ENCODE results near the gene DBI.
"Not testable (repeated sequence)": the region's sequence is repeated elsewhere in the genome, so short reads cannot be mapped to it uniquely, and the experiment has no call there.

The DBI gene

GRCh38 chr2:119402645-119403560, 36.1 kb downstream of the DBI start:
- in situ Hi-C loops (cut with MboI; ENCODE audit: low pct_unique_long_range_greater_than_20kb, low sequenced_read_pairs, unreplicated experiment): loop anchor here (25.0 kb wide), 1 partner anchor 259 kb away; no protein-coding TSS in a partner anchor
- TF ChIP-seq, protein P1, sequence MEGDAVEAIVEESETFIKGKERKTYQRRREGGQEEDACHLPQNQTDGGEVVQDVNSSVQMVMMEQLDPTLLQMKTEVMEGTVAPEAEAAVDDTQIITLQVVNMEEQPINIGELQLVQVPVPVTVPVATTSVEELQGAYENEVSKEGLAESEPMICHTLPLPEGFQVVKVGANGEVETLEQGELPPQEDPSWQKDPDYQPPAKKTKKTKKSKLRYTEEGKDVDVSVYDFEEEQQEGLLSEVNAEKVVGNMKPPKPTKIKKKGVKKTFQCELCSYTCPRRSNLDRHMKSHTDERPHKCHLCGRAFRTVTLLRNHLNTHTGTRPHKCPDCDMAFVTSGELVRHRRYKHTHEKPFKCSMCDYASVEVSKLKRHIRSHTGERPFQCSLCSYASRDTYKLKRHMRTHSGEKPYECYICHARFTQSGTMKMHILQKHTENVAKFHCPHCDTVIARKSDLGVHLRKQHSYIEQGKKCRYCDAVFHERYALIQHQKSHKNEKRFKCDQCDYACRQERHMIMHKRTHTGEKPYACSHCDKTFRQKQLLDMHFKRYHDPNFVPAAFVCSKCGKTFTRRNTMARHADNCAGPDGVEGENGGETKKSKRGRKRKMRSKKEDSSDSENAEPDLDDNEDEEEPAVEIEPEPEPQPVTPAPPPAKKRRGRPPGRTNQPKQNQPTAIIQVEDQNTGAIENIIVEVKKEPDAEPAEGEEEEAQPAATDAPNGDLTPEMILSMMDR (IDR thresholded peaks at IDR 0.05; ENCODE audit: extremely low read depth, insufficient read depth, missing control alignments): no peak
- DNase-seq (ENCODE audit: low spot score): no peak

DNA sequence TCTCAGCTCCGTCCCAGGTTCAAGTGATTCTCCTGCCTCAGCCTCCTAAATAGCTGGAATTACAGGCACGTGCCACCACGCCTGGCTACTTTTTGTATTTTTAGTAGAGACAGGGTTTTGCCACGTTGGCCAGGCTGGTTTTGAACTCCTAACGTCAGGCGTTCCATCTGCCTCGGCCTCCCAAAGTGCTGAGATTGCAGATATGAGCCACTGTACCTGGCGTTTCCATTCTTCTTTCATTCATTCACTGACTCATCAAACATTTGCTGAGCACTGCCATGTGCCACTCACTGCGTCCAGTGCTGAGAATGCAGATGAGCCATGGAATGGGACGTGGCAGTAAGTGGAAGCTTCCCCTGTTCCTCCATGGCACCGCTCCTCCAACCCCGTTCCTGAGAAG, 36.8 kb downstream of the DBI start:
- in situ Hi-C loops (cut with MboI; ENCODE audit: low pct_unique_long_range_greater_than_20kb, low sequenced_read_pairs, unreplicated experiment): loop anchor here (25.0 kb wide), 1 partner anchor 259 kb away; no protein-coding TSS in a partner anchor
- not testable (repeated sequence) for DNase-seq (ENCODE audit: low spot score)

DNA sequence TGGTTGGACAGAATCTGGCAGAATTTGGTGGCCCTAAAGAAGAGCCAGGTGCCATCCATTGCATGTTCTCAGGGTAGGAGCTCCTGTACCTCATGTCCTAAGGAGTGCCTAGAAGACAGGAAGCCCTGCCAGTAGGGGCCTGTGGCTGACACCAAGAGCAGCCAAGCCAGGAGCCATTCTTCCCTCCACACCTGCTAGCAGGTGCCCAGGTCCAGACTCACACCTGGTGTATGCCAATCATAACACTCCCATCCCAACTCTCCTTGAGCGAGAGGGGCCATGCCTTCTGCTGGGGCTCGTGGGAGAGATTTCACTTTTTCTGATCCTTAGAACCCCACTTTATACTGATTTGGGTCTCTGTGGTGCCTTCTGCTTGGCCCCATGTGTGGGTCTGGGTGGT, 38.4 kb downstream of the DBI start:
- no peak for DNase-seq (ENCODE audit: low spot score)
- TF ChIP-seq, protein P1 (IDR thresholded peaks at IDR 0.05; ENCODE audit: extremely low read depth, insufficient read depth, missing control alignments): no peak
- in situ Hi-C loops (cut with MboI; ENCODE audit: low pct_unique_long_range_greater_than_20kb, low sequenced_read_pairs, unreplicated experiment): loop anchor here (25.0 kb wide), 1 partner anchor 257 kb away; no protein-coding TSS in a partner anchor

GRCh38 chr2:119407430-119408220, 40.8 kb downstream of the DBI start:
- TF ChIP-seq, protein P1 (IDR thresholded peaks at IDR 0.05; ENCODE audit: extremely low read depth, insufficient read depth, missing control alignments): peak; percentile 78
- in situ Hi-C loops (cut with MboI; ENCODE audit: low pct_unique_long_range_greater_than_20kb, low sequenced_read_pairs, unreplicated experiment): loop anchor here (25.0 kb wide), 1 partner anchor 255 kb away; no protein-coding TSS in a partner anchor
- peak; percentile 63 for DNase-seq (ENCODE audit: low spot score)

DNA sequence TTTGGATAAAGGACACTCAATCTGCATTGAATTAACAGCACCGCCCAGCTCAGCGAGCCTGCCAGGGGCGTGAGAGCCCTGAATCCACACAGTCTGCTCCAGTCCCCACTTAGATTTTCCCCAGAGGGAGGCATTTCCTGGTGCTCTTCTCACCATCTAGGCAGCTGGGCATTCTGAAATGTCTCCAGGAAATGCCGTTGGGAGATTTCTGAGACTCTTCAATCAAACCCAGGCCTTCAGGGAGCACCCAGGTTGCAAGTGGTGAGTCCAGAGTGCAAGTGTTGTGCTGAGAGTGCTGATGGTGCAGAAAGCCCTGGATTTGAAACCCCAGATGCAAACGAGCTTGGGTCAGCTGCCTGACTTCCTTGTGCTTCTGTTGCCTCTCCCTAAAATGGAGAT, 41.4 kb downstream of the DBI start:
- no peak for DNase-seq (ENCODE audit: low spot score)
- TF ChIP-seq, protein P1 (IDR thresholded peaks at IDR 0.05; ENCODE audit: extremely low read depth, insufficient read depth, missing control alignments): no peak
- in situ Hi-C loops (cut with MboI; ENCODE audit: low pct_unique_long_range_greater_than_20kb, low sequenced_read_pairs, unreplicated experiment): loop anchor here (25.0 kb wide), 1 partner anchor 254 kb away; no protein-coding TSS in a partner anchor

DNA sequence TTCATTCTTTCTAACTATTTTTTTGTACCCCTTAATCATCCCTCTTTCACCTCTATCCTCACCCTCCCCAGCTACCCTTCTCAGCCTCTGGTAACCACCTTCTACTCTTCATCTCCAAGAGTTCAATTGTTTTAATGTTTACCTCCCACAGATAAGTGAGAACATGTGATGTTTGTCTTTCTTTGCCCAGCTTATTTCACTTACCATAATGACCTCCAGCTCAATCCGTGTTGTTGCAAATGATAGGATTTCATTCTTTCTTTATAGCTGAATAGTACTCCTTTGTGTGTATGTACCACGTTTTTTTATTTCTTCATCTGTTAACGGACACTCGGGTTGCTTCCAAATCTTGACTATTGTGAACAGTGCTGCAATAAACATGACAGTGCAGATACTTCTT, 42.7 kb downstream of the DBI start:
- TF ChIP-seq, protein P1 (IDR thresholded peaks at IDR 0.05; ENCODE audit: extremely low read depth, insufficient read depth, missing control alignments): no peak
- DNase-seq (ENCODE audit: low spot score): no peak
- in situ Hi-C loops (cut with MboI; ENCODE audit: low pct_unique_long_range_greater_than_20kb, low sequenced_read_pairs, unreplicated experiment): loop anchor here (25.0 kb wide), 1 partner anchor 253 kb away; no protein-coding TSS in a partner anchor

All from GM13977 (cell line).